Adrenal gland (tissue), 5 donors: ENCODE measurements around the gene RNASE7.
A peak's percentile ranks its signal among the peaks of the same experiment; 100 is the strongest.

ENCODE experiments used
- CTCF ChIP-seq, 6 experiments: fragments of 450-650 bp in 4 of 6; fragments of 200-600 bp in 2 of 6; sonication (generic) in 1 of 6; IDR thresholded peaks; 1 replicate in 5 of 6; 2 replicates in 1 of 6; pipeline versions ENCODE4 v1.5.1 to v1.8.0; 2016 to 2021; ENCODE audit warnings: antibody characterized with exemption in 6 of 6, mild to moderate bottlenecking in 2 of 6, moderate library complexity in 1 of 6
- POLR2A ChIP-seq, 2 donors: fragments of 450-650 bp; IDR thresholded peaks; one replicate each; pipeline ENCODE4 v1.6.1; 2017; ENCODE audit warnings: antibody characterized with exemption in 2 of 2, mild to moderate bottlenecking in 2 of 2, moderate library complexity in 1 of 2
- donor health status: DM: no; HTN: no; CAD: no.

GRCh38 chr14:21024585-21025370 is 17.4 kb upstream of the RNASE7 start, which contains the start of gene NDRG2:
- TF ChIP-seq CTCF (IDR thresholded peaks at IDR 0.05) (no peak), POLR2A (IDR thresholded peaks at IDR 0.05) (peak; percentile 37 to 63)
